ENCODE data around the gene CD48.

Gene CD48
- 181 reads per million, percentile 91 among the genes with 10 or more reads in this experiment for total RNA-seq

DNA sequence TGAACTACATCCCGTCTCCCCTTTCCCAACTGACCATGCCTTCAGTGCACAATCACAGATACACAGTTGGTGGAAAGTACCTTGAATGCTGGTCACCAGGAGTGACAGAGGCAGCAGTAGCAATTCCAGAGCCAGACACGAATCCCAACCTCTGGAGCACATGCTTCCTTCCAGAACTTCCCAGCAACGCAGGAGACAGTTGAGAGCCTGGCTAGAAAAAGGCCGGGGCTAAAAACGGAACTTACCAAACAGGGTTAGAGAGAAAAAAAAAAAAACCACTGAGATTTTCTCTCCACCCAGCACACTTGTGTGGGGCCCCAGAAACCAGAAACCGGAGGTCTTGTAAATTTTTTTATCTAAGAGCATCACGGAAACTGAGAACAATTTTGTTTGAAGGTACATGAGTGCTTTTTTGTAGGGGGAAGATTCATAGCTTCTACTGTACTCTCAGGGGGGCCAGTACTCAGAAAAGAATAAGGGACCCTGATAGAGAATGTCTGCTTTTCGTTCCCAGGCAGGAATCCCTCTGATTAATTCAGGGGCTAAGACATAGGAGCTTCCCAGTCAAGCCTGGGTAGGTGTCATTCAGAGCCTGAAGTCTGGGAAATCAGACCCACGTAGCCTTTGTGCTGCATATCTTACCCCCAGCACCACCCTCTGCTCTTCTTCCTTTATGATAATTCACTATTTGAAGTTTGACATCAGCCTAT, at the start of gene CD48:
Gene CD48 (minus strand): TSS at position 221 of the 710 bp plus-strand sequence. CDS start 59 bp downstream, at position 162.
- DNase-seq, result peak; percentile 35

GRCh38 chr1:160761046-160761445, 49.4 kb upstream of the CD48 start:
- no peak for DNase-seq

- no peak for DNase-seq
Observed at GRCh38 chr1:160759740-160760139, 48.1 kb upstream of the CD48 start.

DNA sequence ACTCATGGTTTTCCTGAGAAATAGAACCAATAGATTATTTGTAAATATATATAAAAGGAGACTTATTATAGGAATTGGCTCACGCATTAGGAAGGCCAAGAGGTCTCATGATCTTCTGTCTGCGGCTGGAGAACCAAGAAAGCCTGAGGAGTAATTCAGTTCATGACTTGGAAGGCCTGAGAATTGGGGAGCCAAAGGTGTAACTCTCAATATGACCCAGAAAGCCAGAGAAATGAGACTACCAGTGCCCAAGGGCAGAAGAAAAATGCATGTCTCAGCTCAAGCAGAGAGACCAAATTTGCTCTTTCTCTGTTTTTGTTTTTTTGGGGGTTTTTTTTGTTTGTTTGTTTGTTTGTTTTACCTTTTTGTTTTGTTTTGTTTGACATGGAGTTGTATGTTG, 46.9 kb upstream of the CD48 start:
- DNase-seq, result no peak

DNA sequence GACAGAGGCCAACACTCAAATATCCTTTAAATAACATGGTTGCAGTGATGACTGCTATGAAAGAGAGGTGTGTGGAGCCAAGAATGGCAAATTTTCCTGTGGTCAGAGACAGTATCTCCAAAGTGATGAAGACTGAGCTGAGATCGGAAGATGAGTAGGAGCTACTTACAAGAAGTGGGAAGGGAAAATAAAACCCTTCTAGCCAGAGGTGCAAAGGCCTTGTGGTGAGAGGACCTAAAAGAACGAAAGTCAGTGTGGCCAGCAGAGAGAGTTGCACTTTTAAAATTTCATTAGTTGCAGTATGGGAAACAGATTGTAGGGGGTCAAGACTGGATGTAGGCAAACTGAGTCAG, 45.2 kb upstream of the CD48 start:
- no peak for DNase-seq

- DNase-seq, result no peak
Observed at GRCh38 chr1:160755911-160756848, 44.6 kb upstream of the CD48 start.

- DNase-seq, result no peak
Observed at GRCh38 chr1:160755461-160755860, 43.8 kb upstream of the CD48 start.

GRCh38 chr1:160753594-160753993, 42.0 kb upstream of the CD48 start:
- DNase-seq, result no peak

DNA sequence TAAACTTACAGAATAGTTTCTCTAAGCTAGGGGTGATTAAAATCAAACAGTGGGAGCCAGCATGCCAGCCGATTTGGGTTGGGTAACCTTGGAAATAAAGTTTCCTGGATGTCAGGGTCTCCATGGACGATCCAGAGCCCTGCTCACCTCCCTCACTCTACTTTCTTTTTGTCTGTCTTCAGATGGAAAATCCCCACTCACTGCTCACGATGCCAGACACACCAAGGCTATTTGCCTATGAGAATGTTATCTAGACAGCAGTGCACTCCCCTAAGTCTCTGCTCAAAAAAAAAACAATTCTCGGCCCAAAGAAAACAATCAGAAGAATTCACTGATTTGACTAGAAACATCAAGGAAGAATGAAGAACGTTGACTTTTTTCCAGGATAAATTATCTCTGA, 41.3 kb upstream of the CD48 start:
- no peak for DNase-seq

- no peak for DNase-seq
Observed at GRCh38 chr1:160752406-160752805, 40.8 kb upstream of the CD48 start.

GRCh38 chr1:160750608-160751007, 39.0 kb upstream of the CD48 start:
- DNase-seq, result no peak

GRCh38 chr1:160748878-160749269, 37.3 kb upstream of the CD48 start:
- DNase-seq, result no peak

- no peak for DNase-seq
Observed at GRCh38 chr1:160748181-160748877, 36.7 kb upstream of the CD48 start.

DNA sequence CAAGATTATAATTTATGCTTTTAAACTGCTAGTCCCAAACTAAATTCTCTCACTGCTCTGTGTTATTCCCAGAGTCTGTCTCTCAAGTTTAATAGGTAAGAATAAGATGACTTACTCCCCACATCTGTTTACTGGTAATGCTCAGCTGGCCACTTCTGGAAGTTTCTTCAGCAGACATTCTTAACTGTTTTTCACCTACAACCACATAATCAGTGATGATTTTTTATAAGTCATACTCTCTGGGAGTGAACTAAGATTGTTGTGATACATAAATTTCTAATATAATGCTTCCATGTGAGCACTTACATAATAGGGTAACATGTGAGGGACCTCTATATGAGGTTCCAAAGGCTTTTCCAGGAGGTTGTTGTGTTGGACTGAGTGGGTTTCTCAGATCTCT, 36.1 kb upstream of the CD48 start:
- no peak for DNase-seq

- DNase-seq, result no peak
Observed at GRCh38 chr1:160746836-160747500, 35.3 kb upstream of the CD48 start.

DNA sequence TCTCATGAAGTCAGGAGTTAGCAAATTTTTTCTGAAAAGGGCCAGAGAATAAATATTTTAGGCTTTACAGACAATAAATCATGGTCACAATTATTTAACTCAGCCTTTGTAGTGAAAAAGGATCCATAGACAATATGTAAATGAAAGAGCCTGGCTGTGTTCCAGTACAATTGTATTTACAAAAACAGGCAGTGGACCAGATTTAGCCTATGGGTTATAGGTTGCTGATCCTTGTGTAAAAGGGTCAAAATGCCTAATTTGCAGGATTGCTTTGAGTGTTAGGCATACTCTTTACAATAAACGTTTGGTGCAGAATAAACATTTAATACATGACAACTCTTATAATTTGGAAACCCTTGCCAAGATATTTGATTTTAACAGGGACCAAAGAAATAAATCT, 33.9 kb upstream of the CD48 start:
- no peak for DNase-seq

GRCh38 chr1:160744852-160745520, 33.4 kb upstream of the CD48 start:
- DNase-seq, result no peak

GRCh38 chr1:160744199-160744851, 32.7 kb upstream of the CD48 start:
- DNase-seq, result no peak

DNA sequence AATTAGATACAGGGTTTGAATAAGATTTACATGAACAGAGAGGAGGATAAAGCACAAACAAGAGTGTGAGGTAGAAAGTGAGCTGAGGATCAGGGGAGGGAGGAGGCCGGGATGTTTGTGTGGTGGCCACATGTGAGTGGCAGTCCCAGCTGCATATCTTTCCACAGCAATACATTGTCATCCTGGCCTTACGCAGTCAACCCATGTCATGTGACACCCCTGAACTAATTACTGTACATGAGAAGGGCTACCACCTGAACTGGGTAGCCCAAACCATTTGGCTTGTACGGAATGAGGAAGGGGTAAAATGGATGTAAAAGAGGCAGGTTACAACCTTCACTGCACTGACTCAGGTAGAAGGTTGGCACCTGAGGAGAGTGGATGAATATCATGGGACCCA, 31.6 kb upstream of the CD48 start:
- DNase-seq, result no peak

- DNase-seq, result no peak
Observed at GRCh38 chr1:160742428-160743127, 31.0 kb upstream of the CD48 start.

Data from effector CD4-positive, alpha-beta T cell (primary cell).